ENCODE measurements around the gene SMIM35.

SMIM35 gene

GRCh38 chr11:118051136-118051610 lies 35.6 kb downstream of the SMIM35 start:
- no peak for TF ChIP-seq ZNF70 (CRISPR knock-in tag; IDR thresholded peaks at IDR 0.05)
- ATAC-seq, result no peak

DNA sequence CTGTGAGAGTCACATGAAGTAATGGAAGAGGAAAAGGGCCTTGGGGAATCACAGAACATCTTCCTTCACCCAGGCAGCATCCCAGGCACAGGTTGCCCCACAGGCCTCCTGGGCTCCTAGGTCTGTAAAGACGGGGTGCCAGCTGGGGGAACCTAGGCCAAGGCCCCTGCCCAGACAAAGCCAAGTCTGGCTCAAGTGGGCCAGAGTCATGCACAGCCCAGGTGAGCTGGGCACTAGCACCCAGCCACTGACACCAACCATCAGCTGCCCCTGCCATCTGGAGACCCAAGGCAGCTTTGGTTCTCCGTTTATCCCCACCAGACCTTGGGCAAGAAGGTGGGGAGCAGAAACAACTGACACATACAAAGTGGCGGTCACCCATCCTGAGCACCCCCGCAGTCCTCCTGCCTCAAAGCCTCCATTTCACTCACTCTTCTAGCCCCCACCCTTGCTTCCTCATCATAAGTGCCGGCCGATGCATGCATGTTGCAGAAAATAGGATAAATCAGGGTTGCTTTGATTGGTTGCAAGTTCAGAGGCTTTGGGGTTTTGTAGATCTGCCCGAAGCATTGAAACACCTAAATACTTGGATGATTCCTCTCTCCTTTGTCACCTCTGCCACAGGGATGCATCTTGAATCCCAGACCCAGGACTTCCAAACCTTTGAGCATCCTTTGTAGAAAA lies 36.4 kb downstream of the SMIM35 start:
- no peak for ATAC-seq
- TF ChIP-seq PPARA (CRISPR knock-in tag; IDR thresholded peaks at IDR 0.05; ENCODE audit: borderline replicate concordance) (no peak), ESRRG (CRISPR knock-in tag; IDR thresholded peaks at IDR 0.05) (no peak), CREB5 (CRISPR knock-in tag; IDR thresholded peaks at IDR 0.05; ENCODE audit: low read depth) (no peak), ISL1 (CRISPR knock-in tag; IDR thresholded peaks at IDR 0.05) (no peak), CSRNP3 (CRISPR knock-in tag; IDR thresholded peaks at IDR 0.05) (no peak)

GRCh38 chr11:118049771-118050170 lies 37.0 kb downstream of the SMIM35 start:
- no peak for ATAC-seq
- no peak for TF ChIP-seq PATZ1 (CRISPR knock-in tag; IDR thresholded peaks at IDR 0.05; ENCODE audit: borderline replicate concordance)
- no peak for TF ChIP-seq TOX (CRISPR knock-in tag; IDR thresholded peaks at IDR 0.05; ENCODE audit: borderline replicate concordance)
- TF ChIP-seq ZNF8 (CRISPR knock-in tag; IDR thresholded peaks at IDR 0.05), result no peak
- TF ChIP-seq ARNTL (CRISPR knock-in tag; IDR thresholded peaks at IDR 0.05; ENCODE audit: borderline replicate concordance, low read depth), result no peak
- no peak for TF ChIP-seq GLIS3 (CRISPR knock-in tag; IDR thresholded peaks at IDR 0.05)
- no peak for TF ChIP-seq ZNF70 (CRISPR knock-in tag; IDR thresholded peaks at IDR 0.05)
- TF ChIP-seq BACH2 (CRISPR knock-in tag; IDR thresholded peaks at IDR 0.05; ENCODE audit: borderline replicate concordance), result no peak
- TF ChIP-seq OSR1 (CRISPR knock-in tag; IDR thresholded peaks at IDR 0.05), result no peak
- TF ChIP-seq TCF4 (CRISPR knock-in tag; IDR thresholded peaks at IDR 0.05; ENCODE audit: borderline replicate concordance), result no peak
- no peak for TF ChIP-seq TSHZ2 (CRISPR knock-in tag; IDR thresholded peaks at IDR 0.05)
- TF ChIP-seq ZC3H10 (CRISPR knock-in tag; IDR thresholded peaks at IDR 0.05), result no peak
- TF ChIP-seq ZNF565 (CRISPR knock-in tag; conservative IDR thresholded peaks at IDR 0.05; ENCODE audit: low read depth), result no peak
- TF ChIP-seq RARB (CRISPR knock-in tag; IDR thresholded peaks at IDR 0.05), result no peak
- no peak for TF ChIP-seq ESRRG (CRISPR knock-in tag; IDR thresholded peaks at IDR 0.05)
- TF ChIP-seq ZFP3 (CRISPR knock-in tag; IDR thresholded peaks at IDR 0.05), result no peak

GRCh38 chr11:118048472-118049370 lies 38.0 kb downstream of the SMIM35 start:
- no peak for ATAC-seq
- TF ChIP-seq TOX (CRISPR knock-in tag; IDR thresholded peaks at IDR 0.05; ENCODE audit: borderline replicate concordance) (no peak), ARNTL (CRISPR knock-in tag; IDR thresholded peaks at IDR 0.05; ENCODE audit: borderline replicate concordance, low read depth) (no peak), ZNF8 (CRISPR knock-in tag; IDR thresholded peaks at IDR 0.05) (no peak)

All from SK-N-SH treated with all-trans-retinoic acid at 6 μM for 48 hours (cell line).